Measurements from ENCODE around the gene ELL.

DNA sequence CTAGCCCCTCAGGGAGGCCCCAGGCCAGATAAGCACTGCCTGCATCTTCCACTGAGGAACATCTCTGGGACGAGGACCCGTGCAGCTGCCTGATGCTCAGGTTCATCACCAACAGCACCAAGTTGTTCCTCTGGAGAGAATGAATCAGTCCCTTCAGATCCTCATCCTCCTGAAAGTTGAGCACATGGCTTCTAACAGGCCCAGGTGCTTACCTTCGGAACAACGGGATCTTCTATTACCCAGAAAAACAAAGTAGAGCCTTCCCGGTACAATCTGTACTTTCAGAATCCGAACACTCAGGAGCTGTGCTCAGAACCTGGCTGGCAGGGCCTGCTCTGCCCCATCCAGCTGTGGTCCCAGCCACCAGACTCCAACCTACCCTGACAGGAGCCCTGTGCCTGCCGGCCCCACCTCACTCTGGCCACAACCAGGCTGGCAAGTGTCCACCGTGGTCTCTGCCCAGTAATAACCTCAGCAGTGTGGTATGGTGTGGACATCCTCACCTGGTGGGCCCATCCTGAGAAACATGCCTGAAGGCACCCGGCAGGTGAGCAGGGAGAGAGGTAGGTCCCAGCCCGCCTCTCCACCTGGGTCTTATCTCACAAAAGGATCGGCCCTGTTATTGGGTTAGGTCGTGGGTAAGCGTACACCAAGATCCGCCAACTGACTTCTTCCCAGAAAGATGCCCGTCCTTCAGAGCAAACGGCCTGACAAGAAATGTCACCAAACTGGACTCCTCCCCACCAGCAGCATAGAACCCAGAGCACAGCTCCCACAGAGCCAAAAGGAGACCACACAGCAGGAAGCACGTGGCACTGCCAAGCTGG, 34.1 kb downstream of the ELL start:
- TF ChIP-seq, protein P1, sequence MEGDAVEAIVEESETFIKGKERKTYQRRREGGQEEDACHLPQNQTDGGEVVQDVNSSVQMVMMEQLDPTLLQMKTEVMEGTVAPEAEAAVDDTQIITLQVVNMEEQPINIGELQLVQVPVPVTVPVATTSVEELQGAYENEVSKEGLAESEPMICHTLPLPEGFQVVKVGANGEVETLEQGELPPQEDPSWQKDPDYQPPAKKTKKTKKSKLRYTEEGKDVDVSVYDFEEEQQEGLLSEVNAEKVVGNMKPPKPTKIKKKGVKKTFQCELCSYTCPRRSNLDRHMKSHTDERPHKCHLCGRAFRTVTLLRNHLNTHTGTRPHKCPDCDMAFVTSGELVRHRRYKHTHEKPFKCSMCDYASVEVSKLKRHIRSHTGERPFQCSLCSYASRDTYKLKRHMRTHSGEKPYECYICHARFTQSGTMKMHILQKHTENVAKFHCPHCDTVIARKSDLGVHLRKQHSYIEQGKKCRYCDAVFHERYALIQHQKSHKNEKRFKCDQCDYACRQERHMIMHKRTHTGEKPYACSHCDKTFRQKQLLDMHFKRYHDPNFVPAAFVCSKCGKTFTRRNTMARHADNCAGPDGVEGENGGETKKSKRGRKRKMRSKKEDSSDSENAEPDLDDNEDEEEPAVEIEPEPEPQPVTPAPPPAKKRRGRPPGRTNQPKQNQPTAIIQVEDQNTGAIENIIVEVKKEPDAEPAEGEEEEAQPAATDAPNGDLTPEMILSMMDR (IDR thresholded peaks at IDR 0.05), result no peak
- TF ChIP-seq POLR2AphosphoS5 (IDR thresholded peaks at IDR 0.05), result no peak
- TF ChIP-seq EP300 (IDR thresholded peaks at IDR 0.05; ENCODE audit: low read depth), result no peak
- no peak for TF ChIP-seq POLR2A (IDR thresholded peaks at IDR 0.05)

Data from transverse colon (tissue), 4 donors.